IMR-90 (cell line): ENCODE measurements around the gene DTHD1. TPM values are rescaled to one million over a fixed set of nuclear protein-coding genes. Genes with fewer than 3 reads are reported as not detected.

Experiments
- ATAC-seq: fragments of 200-7000 bp; cut with Tn5 transposase; 2 replicates; pipeline ENCODE4 v1.9.1; 2020; ENCODE audit warnings: low read depth, mild to moderate bottlenecking, moderate library complexity
- BruUV-seq: library from RNA; stranded (reverse); fragments of 400-500 nt; replicated peaks from 2 replicates; lab custom pipeline; 2021; lab: Mats Ljungman, UMichigan
- CTCF ChIA-PET: fragments of 300-600 bp; formaldehyde crosslinking; extraction: SDS; loops from one replicate; lab custom pipeline; 2021; ENCODE audit warnings: antibody characterized with exemption; lab: Yijun Ruan, JAX
- POLR2A ChIA-PET: fragments of 300-600 bp; sonication (Branson Sonifier 250); formaldehyde crosslinking; loops from one replicate; lab custom pipeline; 2022; ENCODE audit warnings: antibody characterized with exemption; ENCODE audit not compliant: unreplicated experiment; lab: Charles Lee
- DNase-seq: peaks from one replicate; pipeline ENCODE4 v3.0.0; 2013
- H2AFZ ChIP-seq: replicated peaks from 2 replicates; pipeline ENCODE3; 2013; ENCODE audit warnings: low read length, mild to moderate bottlenecking; ENCODE audit not compliant: poor library complexity
- H2AK5ac ChIP-seq: 2 replicates; pipeline ENCODE4 v1.6.1; 2013; ENCODE audit warnings: low read depth, low read length, inconsistent platforms
- H2AK9ac ChIP-seq: replicated peaks from 2 replicates; pipeline ENCODE3; 2013; ENCODE audit warnings: mild to moderate bottlenecking, low read depth, low read length, moderate library complexity; ENCODE audit not compliant: poor library complexity
- H2BK120ac ChIP-seq: 2 replicates; pipeline ENCODE4 v1.6.1; 2013; ENCODE audit warnings: low read depth, low read length, inconsistent platforms
- H2BK15ac ChIP-seq: 3 replicates; pipeline ENCODE4 v1.6.1; 2013; ENCODE audit warnings: low read depth, low read length, inconsistent platforms
- H2BK20ac ChIP-seq: 2 replicates; pipeline ENCODE4 v1.6.1; 2013; ENCODE audit warnings: low read depth, mild to moderate bottlenecking, inconsistent platforms, low read length, moderate library complexity
- H2BK5ac ChIP-seq: 2 replicates; pipeline ENCODE4 v1.6.1; 2013; ENCODE audit warnings: mild to moderate bottlenecking, low read depth, low read length, inconsistent platforms; ENCODE audit not compliant: poor library complexity, severe bottlenecking
- H3K14ac ChIP-seq: replicated peaks from 2 replicates; pipeline ENCODE4 v1.6.1; 2013; ENCODE audit warnings: low read depth, low read length, inconsistent platforms
- H3K18ac ChIP-seq: 2 replicates; pipeline ENCODE4 v1.6.1; 2013; ENCODE audit warnings: low read depth, low read length, control low read depth
- H3K23ac ChIP-seq: 2 replicates; pipeline ENCODE4 v1.6.1; 2013; ENCODE audit warnings: low read depth, low read length, inconsistent platforms
- H3K27ac ChIP-seq: 2 replicates; pipeline ENCODE4 v1.5.1; 2013; ENCODE audit warnings: mild to moderate bottlenecking, control low read depth, low read length; ENCODE audit not compliant: insufficient read depth
- H3K27me3 ChIP-seq: 2 replicates; pipeline ENCODE4 v1.6.1; 2013; ENCODE audit warnings: low read length; ENCODE audit not compliant: control insufficient read depth, insufficient read depth
- H3K36me3 ChIP-seq: 2 replicates; pipeline ENCODE4 v1.6.1; 2013; ENCODE audit warnings: low read length, mixed read lengths; ENCODE audit not compliant: control insufficient read depth, insufficient read depth
- H3K4ac ChIP-seq: 2 replicates; pipeline ENCODE4 v1.6.1; 2013; ENCODE audit warnings: low read depth, low read length, inconsistent platforms
- H3K4me1 ChIP-seq: 2 replicates; pipeline ENCODE4 v1.6.1; 2013; ENCODE audit warnings: low read length, mixed read lengths; ENCODE audit not compliant: control insufficient read depth, insufficient read depth
- H3K4me2 ChIP-seq: 2 replicates; pipeline ENCODE4 v1.6.1; 2013; ENCODE audit warnings: low read depth, mild to moderate bottlenecking, control low read depth, low read length, moderate library complexity
- H3K4me3 ChIP-seq: 2 replicates; pipeline ENCODE4 v1.5.1; 2013; ENCODE audit warnings: low read depth, mild to moderate bottlenecking, control low read depth, low read length, moderate library complexity; ENCODE audit not compliant: insufficient read depth
- H3K56ac ChIP-seq: 2 replicates; pipeline ENCODE4 v1.6.1; 2013; ENCODE audit warnings: low read length, inconsistent platforms; ENCODE audit not compliant: insufficient read depth; ENCODE audit errors: extremely low read depth
- H3K79me1 ChIP-seq, 2 experiments: 2 replicates each; pipeline ENCODE4 v1.6.1; 2013; ENCODE audit warnings: low read length in 2 of 2, inconsistent platforms in 1 of 2, low read depth in 1 of 2
- H3K9ac ChIP-seq: 2 replicates; pipeline ENCODE4 v1.6.1; 2013; ENCODE audit warnings: low read depth, low read length, control low read depth
- H3K9me1 ChIP-seq: 2 replicates; pipeline ENCODE4 v1.6.1; 2013; ENCODE audit warnings: low read length, inconsistent platforms; ENCODE audit not compliant: insufficient read depth
- H3K9me3 ChIP-seq: 2 replicates; pipeline ENCODE4 v1.6.1; 2013; ENCODE audit warnings: low read length; ENCODE audit not compliant: control insufficient read depth, insufficient read depth
- H4K20me1 ChIP-seq: 2 replicates; pipeline ENCODE4 v1.6.1; 2013; ENCODE audit warnings: low read length, inconsistent platforms; ENCODE audit not compliant: insufficient read depth
- H4K5ac ChIP-seq: 2 replicates; pipeline ENCODE4 v1.6.1; 2013; ENCODE audit warnings: mild to moderate bottlenecking, low read depth, low read length, control low read depth
- H4K8ac ChIP-seq, 2 experiments: 2 replicates each; pipeline ENCODE4 v1.6.1; 2013; ENCODE audit warnings: low read depth in 2 of 2, low read length in 2 of 2, control low read depth in 1 of 2, inconsistent platforms in 1 of 2
- H4K91ac ChIP-seq: 2 replicates; pipeline ENCODE4 v1.6.1; 2013; ENCODE audit warnings: low read depth, low read length, inconsistent platforms; ENCODE audit not compliant: insufficient read depth
- BHLHE40 ChIP-seq: fragments of 150-350 bp; IDR thresholded peaks from 2 replicates; pipeline ENCODE4 v1.6.1; 2016; ENCODE audit warnings: mild to moderate bottlenecking, low read depth, low read length
- CEBPB ChIP-seq: IDR thresholded peaks from 2 replicates; pipeline ENCODE4 v1.6.1; 2012; ENCODE audit warnings: low read depth, low read length, improper control_type of control experiment
- CHD1 ChIP-seq: IDR thresholded peaks from 2 replicates; pipeline ENCODE4 v1.6.1; 2012; ENCODE audit warnings: low read depth, low read length, improper control_type of control experiment
- FOS ChIP-seq: fragments of 150-350 bp; IDR thresholded peaks from 2 replicates; pipeline ENCODE4 v1.6.1; 2016; ENCODE audit warnings: low read depth, low read length
- MAFK ChIP-seq: IDR thresholded peaks from 2 replicates; pipeline ENCODE4 v1.6.1; 2012; ENCODE audit warnings: low read depth, low read length, improper control_type of control experiment
- MXI1 ChIP-seq: IDR thresholded peaks from 2 replicates; pipeline ENCODE4 v1.6.1; 2012; ENCODE audit warnings: low read depth, mild to moderate bottlenecking, low read length, moderate library complexity, borderline replicate concordance
- NFE2L2 ChIP-seq: fragments of 150-350 bp; IDR thresholded peaks from 2 replicates; pipeline ENCODE4 v1.6.1; 2016; ENCODE audit warnings: low read depth, mild to moderate bottlenecking, low read length
- POLR2A ChIP-seq: IDR thresholded peaks from 2 replicates; pipeline ENCODE4 v1.6.1; 2012; ENCODE audit warnings: mild to moderate bottlenecking, low read depth, low read length
- RAD21 ChIP-seq: IDR thresholded peaks from 2 replicates; pipeline ENCODE4 v1.6.1; 2012; ENCODE audit warnings: low read length, improper control_type of control experiment
- RCOR1 ChIP-seq: IDR thresholded peaks from 2 replicates; pipeline ENCODE4 v1.6.1; 2012; ENCODE audit warnings: mild to moderate bottlenecking, low read length, improper control_type of control experiment; ENCODE audit not compliant: insufficient replicate concordance
- RFX5 ChIP-seq: IDR thresholded peaks from 2 replicates; pipeline ENCODE4 v1.8.0; 2012; ENCODE audit warnings: low read depth, mild to moderate bottlenecking, low read length, moderate library complexity
- SMC3 ChIP-seq: fragments of 150-350 bp; IDR thresholded peaks from 2 replicates; pipeline ENCODE4 v1.6.1; 2016; ENCODE audit warnings: low read depth, mild to moderate bottlenecking, antibody characterized with exemption, low read length, moderate library complexity
- WGBS, 2 experiments: methylation state at CpG; one replicate each; pipeline versions ENCODE4 v1.1.5 to v1.1.7; 2013; ENCODE audit warnings: missing lambda C conversion rate in 2 of 2; ENCODE audit not compliant: insufficient read length in 1 of 2; ENCODE audit errors: extremely low coverage in 2 of 2; 5-methylcytosine and 5-hydroxymethylcytosine counted together
- dilution Hi-C: fragments of 300-500 bp; cut with HindIII; formaldehyde crosslinking; loops from one replicate; pipeline ENCODE4 v1.14.3; 2018; ENCODE audit warnings: low sequenced_read_pairs; ENCODE audit not compliant: unreplicated experiment
- in situ Hi-C: fragments of 300-500 bp; cut with MboI; formaldehyde crosslinking; loops from 3 replicates; pipeline ENCODE4 v1.14.3; 2019; ENCODE audit warnings: low sequenced_read_pairs, inconsistent platforms, mixed read lengths
- intact Hi-C: fragments of 100-400 bp; cut with micrococcal nuclease; formaldehyde crosslinking; loops from 2 replicates; pipeline ENCODE4 v1.10.0; 2022
- polyA plus RNA-seq, 3 experiments: library from polyadenylated mRNA; depleted of rRNA; stranded (reverse); fragments of >200 nt; gene quantifications; 2 replicates each; pipeline ENCODE4 v1.2.3, GENCODE V29; 2012; ENCODE audit warnings: low replicate concordance in 1 of 3
- total RNA-seq: library from RNA; depleted of rRNA; stranded (reverse); fragments of >200 nt; gene quantifications from 2 replicates; pipeline ENCODE4 v1.2.3, GENCODE V29; 2012
- TF ChIP-seq, protein P1 (sequence below): fragments of 150-350 bp; IDR thresholded peaks from 2 replicates; pipeline ENCODE4 v1.6.1; 2016; ENCODE audit warnings: low read depth, mild to moderate bottlenecking, low read length, moderate library complexity, borderline replicate concordance
- TF ChIP-seq, protein P2 (sequence below): fragments of 150-350 bp; IDR thresholded peaks from 2 replicates; pipeline ENCODE4 v1.6.1; 2017; ENCODE audit warnings: mild to moderate bottlenecking, antibody characterized with exemption, low read length, low read depth
- TF ChIP-seq, protein P3 (sequence below): conservative IDR thresholded peaks from 2 replicates; pipeline ENCODE4 v1.5.1; 2012; ENCODE audit warnings: mild to moderate bottlenecking, low read depth, low read length, improper control_type of control experiment

DTHD1 gene
- total and polyA plus RNA-seq, 2 of the 4 experiments (the other 2 are of a cell fraction) = not detected

DNA sequence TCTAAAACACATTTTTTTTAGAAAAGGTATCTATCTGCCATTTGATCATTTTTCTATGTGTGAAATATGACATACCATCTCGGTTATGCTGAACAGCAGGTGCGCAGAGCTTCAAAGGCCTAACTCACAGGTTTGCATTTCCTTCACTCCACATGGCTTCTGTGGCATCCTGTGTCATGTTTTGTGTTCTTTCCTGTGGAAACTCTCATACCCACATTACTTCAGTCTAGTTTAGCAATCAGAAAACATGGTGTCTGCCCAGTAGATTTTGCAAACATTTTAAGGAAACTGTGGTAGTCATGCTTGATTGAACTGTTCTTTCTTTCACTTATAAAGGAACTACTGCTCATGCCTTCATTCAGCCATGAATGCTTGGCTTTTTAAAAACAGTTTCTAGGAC, 25.8 kb upstream of the DTHD1 start:
- WGBS, 2 experiments = no CpG with 5 or more reads among the region's 2 CpGs
- Histone ChIP-seq H3K23ac (no peak overlapping the region), H3K9ac (no peak overlapping the region), H3K4me1 (no peaks in the 10 kb centered on the region), H2BK5ac (no peak overlapping the region), H3K27ac (no peak overlapping the region), H2AK9ac (no peak overlapping the region), H2AFZ (no peak overlapping the region), H4K5ac (no peak overlapping the region), H3K18ac (no peak overlapping the region), H4K8ac (no peak overlapping the region), H2AK5ac (no peak overlapping the region), H2BK15ac (no peak overlapping the region), H3K4me3 (no peak overlapping the region), H3K79me1 (no peaks in the 10 kb centered on the region), H3K36me3 (no peaks in the 10 kb centered on the region), H3K4me2 (no peak overlapping the region), H3K4ac (no peak overlapping the region), H3K27me3 (no peaks in the 10 kb centered on the region), H2BK20ac (no peak overlapping the region), H4K91ac (no peak overlapping the region), H4K20me1 (no peaks in the 10 kb centered on the region), H3K9me3 (no peaks in the 10 kb centered on the region), H3K9me1 (no peaks in the 10 kb centered on the region), H3K14ac (no peak overlapping the region), H3K56ac (no peak overlapping the region), H2BK120ac (no peak overlapping the region)
- DNase-seq (no peak), ATAC-seq (no peak)
- intact Hi-C loops (no loop called here), in situ Hi-C loops (no loop called here), dilution Hi-C loops (no loop called here)
- TF ChIP-seq, protein P1, sequence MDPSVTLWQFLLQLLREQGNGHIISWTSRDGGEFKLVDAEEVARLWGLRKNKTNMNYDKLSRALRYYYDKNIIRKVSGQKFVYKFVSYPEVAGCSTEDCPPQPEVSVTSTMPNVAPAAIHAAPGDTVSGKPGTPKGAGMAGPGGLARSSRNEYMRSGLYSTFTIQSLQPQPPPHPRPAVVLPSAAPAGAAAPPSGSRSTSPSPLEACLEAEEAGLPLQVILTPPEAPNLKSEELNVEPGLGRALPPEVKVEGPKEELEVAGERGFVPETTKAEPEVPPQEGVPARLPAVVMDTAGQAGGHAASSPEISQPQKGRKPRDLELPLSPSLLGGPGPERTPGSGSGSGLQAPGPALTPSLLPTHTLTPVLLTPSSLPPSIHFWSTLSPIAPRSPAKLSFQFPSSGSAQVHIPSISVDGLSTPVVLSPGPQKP = no peak
- TF ChIP-seq POLR2A (no peak), FOS (no peak), CHD1 (no peak), BHLHE40 (no peak), MAFK (no peak), RAD21 (no peak), RCOR1 (no peak), MXI1 (no peak), SMC3 (no peak), RFX5 (no peak), CEBPB (no peak), NFE2L2 (no peak)
- TF ChIP-seq, protein P2, sequence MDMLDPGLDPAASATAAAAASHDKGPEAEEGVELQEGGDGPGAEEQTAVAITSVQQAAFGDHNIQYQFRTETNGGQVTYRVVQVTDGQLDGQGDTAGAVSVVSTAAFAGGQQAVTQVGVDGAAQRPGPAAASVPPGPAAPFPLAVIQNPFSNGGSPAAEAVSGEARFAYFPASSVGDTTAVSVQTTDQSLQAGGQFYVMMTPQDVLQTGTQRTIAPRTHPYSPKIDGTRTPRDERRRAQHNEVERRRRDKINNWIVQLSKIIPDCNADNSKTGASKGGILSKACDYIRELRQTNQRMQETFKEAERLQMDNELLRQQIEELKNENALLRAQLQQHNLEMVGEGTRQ = no peak
- TF ChIP-seq, protein P3, sequence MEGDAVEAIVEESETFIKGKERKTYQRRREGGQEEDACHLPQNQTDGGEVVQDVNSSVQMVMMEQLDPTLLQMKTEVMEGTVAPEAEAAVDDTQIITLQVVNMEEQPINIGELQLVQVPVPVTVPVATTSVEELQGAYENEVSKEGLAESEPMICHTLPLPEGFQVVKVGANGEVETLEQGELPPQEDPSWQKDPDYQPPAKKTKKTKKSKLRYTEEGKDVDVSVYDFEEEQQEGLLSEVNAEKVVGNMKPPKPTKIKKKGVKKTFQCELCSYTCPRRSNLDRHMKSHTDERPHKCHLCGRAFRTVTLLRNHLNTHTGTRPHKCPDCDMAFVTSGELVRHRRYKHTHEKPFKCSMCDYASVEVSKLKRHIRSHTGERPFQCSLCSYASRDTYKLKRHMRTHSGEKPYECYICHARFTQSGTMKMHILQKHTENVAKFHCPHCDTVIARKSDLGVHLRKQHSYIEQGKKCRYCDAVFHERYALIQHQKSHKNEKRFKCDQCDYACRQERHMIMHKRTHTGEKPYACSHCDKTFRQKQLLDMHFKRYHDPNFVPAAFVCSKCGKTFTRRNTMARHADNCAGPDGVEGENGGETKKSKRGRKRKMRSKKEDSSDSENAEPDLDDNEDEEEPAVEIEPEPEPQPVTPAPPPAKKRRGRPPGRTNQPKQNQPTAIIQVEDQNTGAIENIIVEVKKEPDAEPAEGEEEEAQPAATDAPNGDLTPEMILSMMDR = no peak
- no TSS peak for BruUV-seq
- ChIA-PET CTCF (no interaction called here), POLR2A (no interaction called here)
